GM23338 (cell line): ENCODE measurements around the gene FRMD4A. TPM values are rescaled to one million over a fixed set of nuclear protein-coding genes. Genes with fewer than 3 reads are reported as not detected.

ENCODE experiments used
- ATAC-seq: fragments of 200-7000 bp; cut with Tn5 transposase; 3 replicates; pipeline ENCODE4 v1.9.1; 2020
- DNase-seq: peaks from one replicate; pipeline ENCODE4 v3.0.0-alpha.2; 2015; ENCODE audit warnings: low spot score
- H2AFZ ChIP-seq: fragments of 200-600 bp; sonication (generic); 2 replicates; pipeline ENCODE4 v1.8.0; 2016; ENCODE audit warnings: antibody characterized with exemption, mild to moderate bottlenecking, moderate library complexity
- H3F3A ChIP-seq: fragments of 200-600 bp; sonication (generic); replicated peaks from 2 replicates; pipeline ENCODE4 v1.8.0; 2017; ENCODE audit warnings: antibody characterized with exemption, mixed run types, low read depth
- H3K27ac ChIP-seq: fragments of 200-600 bp; sonication (generic); 2 replicates; pipeline ENCODE4 v1.6.1; 2016; ENCODE audit warnings: low read depth
- H3K27me3 ChIP-seq: fragments of 200-600 bp; sonication (generic); 2 replicates; pipeline ENCODE4 v1.8.0; 2016; ENCODE audit warnings: mild to moderate bottlenecking, mixed run types, moderate library complexity; ENCODE audit not compliant: insufficient read depth
- H3K36me3 ChIP-seq: fragments of 200-600 bp; sonication (generic); 2 replicates; pipeline ENCODE4 v1.8.0; 2016; ENCODE audit warnings: mild to moderate bottlenecking; ENCODE audit not compliant: insufficient read depth
- H3K4me1 ChIP-seq: fragments of 200-600 bp; sonication (generic); 2 replicates; pipeline ENCODE4 v1.8.0; 2016; ENCODE audit warnings: mild to moderate bottlenecking, moderate library complexity; ENCODE audit not compliant: insufficient read depth
- H3K4me2 ChIP-seq: fragments of 200-600 bp; sonication (generic); 2 replicates; pipeline ENCODE4 v1.7.1; 2017; ENCODE audit warnings: mixed run types
- H3K4me3 ChIP-seq: fragments of 200-600 bp; sonication (generic); 2 replicates; pipeline ENCODE4 v1.6.1; 2016; ENCODE audit warnings: mixed run types
- H3K79me2 ChIP-seq: fragments of 200-600 bp; sonication (generic); replicated peaks from 2 replicates; pipeline ENCODE4 v1.8.0; 2017; ENCODE audit warnings: mild to moderate bottlenecking; ENCODE audit not compliant: insufficient read depth
- H3K9me2 ChIP-seq: fragments of 200-600 bp; sonication (generic); 2 replicates; pipeline ENCODE4 v1.8.0; 2017; ENCODE audit not compliant: insufficient read depth
- H4K20me1 ChIP-seq: fragments of 200-600 bp; sonication (generic); replicated peaks from 2 replicates; pipeline ENCODE4 v1.8.0; 2017; ENCODE audit warnings: mild to moderate bottlenecking; ENCODE audit not compliant: insufficient read depth
- H3K27ac Mint-ChIP-seq: 2 replicates; pipeline ENCODE4 v1.8.0; 2020; ENCODE audit warnings: inconsistent platforms, mild to moderate bottlenecking, moderate library complexity, mixed read lengths
- H3K27me3 Mint-ChIP-seq: 3 replicates; pipeline ENCODE4 v1.8.0; 2022; ENCODE audit warnings: low read depth, mild to moderate bottlenecking, moderate library complexity, mixed read lengths, inconsistent platforms; ENCODE audit not compliant: insufficient read depth, poor library complexity
- H3K36me3 Mint-ChIP-seq: 3 replicates; pipeline ENCODE4 v1.8.0; 2021; ENCODE audit warnings: low read depth, mild to moderate bottlenecking, inconsistent platforms, moderate library complexity, mixed read lengths
- H3K4me1 Mint-ChIP-seq: 3 replicates; pipeline ENCODE4 v1.8.0; 2020; ENCODE audit warnings: mild to moderate bottlenecking, inconsistent platforms, mixed read lengths
- H3K4me3 Mint-ChIP-seq: 3 replicates; pipeline ENCODE4 v1.8.0; 2021; ENCODE audit warnings: moderate library complexity, mild to moderate bottlenecking, inconsistent platforms, mixed read lengths
- H3K9me3 Mint-ChIP-seq: 3 replicates; pipeline ENCODE4 v1.8.0; 2020; ENCODE audit warnings: moderate library complexity, mild to moderate bottlenecking, inconsistent platforms, mixed read lengths
- CREB1 ChIP-seq: fragments of 250-450 bp; sonication (Bioruptor Pico); IDR thresholded peaks from 2 replicates; pipeline ENCODE4 v1.5.0; 2020; ENCODE audit warnings: low read depth, mild to moderate bottlenecking, moderate library complexity
- EZH2 ChIP-seq: fragments of 200-600 bp; sonication (generic); IDR thresholded peaks from one replicate; pipeline ENCODE4 v1.8.0; 2017; ENCODE audit warnings: antibody characterized with exemption, mild to moderate bottlenecking, low read depth; ENCODE audit not compliant: unreplicated experiment
- EZH2phosphoT487 ChIP-seq: fragments of 200-600 bp; sonication (generic); IDR thresholded peaks from one replicate; pipeline ENCODE4 v1.8.1; 2018; ENCODE audit warnings: antibody characterized with exemption; ENCODE audit not compliant: unreplicated experiment
- JUNB ChIP-seq: IDR thresholded peaks from one replicate; pipeline ENCODE4 v1.6.1; 2016; ENCODE audit warnings: antibody characterized with exemption; ENCODE audit not compliant: unreplicated experiment
- NANOG ChIP-seq: IDR thresholded peaks from 2 replicates; pipeline ENCODE4 v1.6.1; 2016; ENCODE audit warnings: antibody characterized with exemption, borderline replicate concordance
- POLR2AphosphoS5 ChIP-seq: IDR thresholded peaks from 2 replicates; pipeline ENCODE4 v1.6.1; 2016; ENCODE audit warnings: antibody characterized with exemption, low read depth
- STAT1 ChIP-seq: IDR thresholded peaks from one replicate; pipeline ENCODE4 v1.6.1; 2016; ENCODE audit warnings: antibody characterized with exemption; ENCODE audit not compliant: unreplicated experiment
- ZNF114 ChIP-seq: fragments of 250-450 bp; sonication (Bioruptor Pico); IDR thresholded peaks from 2 replicates; pipeline ENCODE4 v1.5.0; 2020; ENCODE audit warnings: mild to moderate bottlenecking, moderate library complexity
- ZNF331 ChIP-seq: fragments of 250-450 bp; sonication (Bioruptor Pico); IDR thresholded peaks from 2 replicates; pipeline ENCODE4 v1.5.0; 2020; ENCODE audit warnings: low read depth, mild to moderate bottlenecking, moderate library complexity
- polyA plus RNA-seq: library from polyadenylated mRNA; unstranded; fragments of >200 nt; fragmentation: Nextera tagmentation; extraction: Ambion mirVana; gene quantifications from 2 replicates; pipeline ENCODE4 v1.2.1, GENCODE V29; 2016
- total RNA-seq: library from RNA; depleted of rRNA; stranded (reverse); fragments of >200 nt; shearing (Covaris generic); gene quantifications from 2 replicates; pipeline ENCODE4 v1.2.3, GENCODE V29; 2014
- TF ChIP-seq, protein P1 (sequence below): IDR thresholded peaks from one replicate; pipeline ENCODE4 v1.6.1; 2018; ENCODE audit warnings: antibody characterized with exemption; ENCODE audit not compliant: unreplicated experiment
- TF ChIP-seq, protein P2 (sequence below), 2 experiments: fragments of 200-600 bp in 1 of 2; sonication (generic) in 1 of 2; conservative IDR thresholded peaks; 2 replicates each; pipeline versions ENCODE4 v1.5.1 to v1.6.1; 2016 to 2017; ENCODE audit warnings: antibody characterized with exemption in 2 of 2, low read depth in 2 of 2, mild to moderate bottlenecking in 2 of 2, moderate library complexity in 1 of 2
- TF ChIP-seq, protein P3 (sequence below): IDR thresholded peaks from 2 replicates; pipeline ENCODE4 v1.6.1; 2016; ENCODE audit warnings: antibody characterized with exemption
- TF ChIP-seq, protein P4 (sequence below): fragments of 250-450 bp; sonication (Bioruptor Pico); IDR thresholded peaks from 2 replicates; pipeline ENCODE4 v1.5.0; 2020; ENCODE audit warnings: mild to moderate bottlenecking, moderate library complexity

The FRMD4A gene
- total and polyA plus RNA-seq, 2 experiments from 2014 or later: 14.0 to 20.1 TPM

DNA sequence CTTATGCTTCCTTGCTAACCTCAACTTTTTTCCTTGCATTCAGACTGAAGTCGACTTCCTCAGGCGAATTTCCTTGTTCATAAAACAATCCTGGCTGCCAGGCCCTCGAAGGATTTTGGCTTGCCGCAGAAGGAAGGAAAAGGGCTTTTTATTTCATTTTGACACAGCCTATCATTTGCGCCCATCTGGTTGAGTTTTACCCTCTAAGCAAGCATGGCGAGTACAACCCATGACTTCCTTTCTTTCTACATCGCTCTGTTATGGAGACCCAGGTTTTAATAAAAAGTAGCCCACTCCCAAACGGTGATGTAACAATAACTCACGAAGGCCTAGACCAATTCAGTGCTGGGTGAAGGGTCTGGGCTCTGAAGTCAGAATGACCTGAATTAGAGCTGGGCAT lies 634.7 kb downstream of the FRMD4A start:
- no peak for TF ChIP-seq CREB1
- TF ChIP-seq, protein P1, sequence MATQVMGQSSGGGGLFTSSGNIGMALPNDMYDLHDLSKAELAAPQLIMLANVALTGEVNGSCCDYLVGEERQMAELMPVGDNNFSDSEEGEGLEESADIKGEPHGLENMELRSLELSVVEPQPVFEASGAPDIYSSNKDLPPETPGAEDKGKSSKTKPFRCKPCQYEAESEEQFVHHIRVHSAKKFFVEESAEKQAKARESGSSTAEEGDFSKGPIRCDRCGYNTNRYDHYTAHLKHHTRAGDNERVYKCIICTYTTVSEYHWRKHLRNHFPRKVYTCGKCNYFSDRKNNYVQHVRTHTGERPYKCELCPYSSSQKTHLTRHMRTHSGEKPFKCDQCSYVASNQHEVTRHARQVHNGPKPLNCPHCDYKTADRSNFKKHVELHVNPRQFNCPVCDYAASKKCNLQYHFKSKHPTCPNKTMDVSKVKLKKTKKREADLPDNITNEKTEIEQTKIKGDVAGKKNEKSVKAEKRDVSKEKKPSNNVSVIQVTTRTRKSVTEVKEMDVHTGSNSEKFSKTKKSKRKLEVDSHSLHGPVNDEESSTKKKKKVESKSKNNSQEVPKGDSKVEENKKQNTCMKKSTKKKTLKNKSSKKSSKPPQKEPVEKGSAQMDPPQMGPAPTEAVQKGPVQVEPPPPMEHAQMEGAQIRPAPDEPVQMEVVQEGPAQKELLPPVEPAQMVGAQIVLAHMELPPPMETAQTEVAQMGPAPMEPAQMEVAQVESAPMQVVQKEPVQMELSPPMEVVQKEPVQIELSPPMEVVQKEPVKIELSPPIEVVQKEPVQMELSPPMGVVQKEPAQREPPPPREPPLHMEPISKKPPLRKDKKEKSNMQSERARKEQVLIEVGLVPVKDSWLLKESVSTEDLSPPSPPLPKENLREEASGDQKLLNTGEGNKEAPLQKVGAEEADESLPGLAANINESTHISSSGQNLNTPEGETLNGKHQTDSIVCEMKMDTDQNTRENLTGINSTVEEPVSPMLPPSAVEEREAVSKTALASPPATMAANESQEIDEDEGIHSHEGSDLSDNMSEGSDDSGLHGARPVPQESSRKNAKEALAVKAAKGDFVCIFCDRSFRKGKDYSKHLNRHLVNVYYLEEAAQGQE: no peak
- TF ChIP-seq, protein P2, sequence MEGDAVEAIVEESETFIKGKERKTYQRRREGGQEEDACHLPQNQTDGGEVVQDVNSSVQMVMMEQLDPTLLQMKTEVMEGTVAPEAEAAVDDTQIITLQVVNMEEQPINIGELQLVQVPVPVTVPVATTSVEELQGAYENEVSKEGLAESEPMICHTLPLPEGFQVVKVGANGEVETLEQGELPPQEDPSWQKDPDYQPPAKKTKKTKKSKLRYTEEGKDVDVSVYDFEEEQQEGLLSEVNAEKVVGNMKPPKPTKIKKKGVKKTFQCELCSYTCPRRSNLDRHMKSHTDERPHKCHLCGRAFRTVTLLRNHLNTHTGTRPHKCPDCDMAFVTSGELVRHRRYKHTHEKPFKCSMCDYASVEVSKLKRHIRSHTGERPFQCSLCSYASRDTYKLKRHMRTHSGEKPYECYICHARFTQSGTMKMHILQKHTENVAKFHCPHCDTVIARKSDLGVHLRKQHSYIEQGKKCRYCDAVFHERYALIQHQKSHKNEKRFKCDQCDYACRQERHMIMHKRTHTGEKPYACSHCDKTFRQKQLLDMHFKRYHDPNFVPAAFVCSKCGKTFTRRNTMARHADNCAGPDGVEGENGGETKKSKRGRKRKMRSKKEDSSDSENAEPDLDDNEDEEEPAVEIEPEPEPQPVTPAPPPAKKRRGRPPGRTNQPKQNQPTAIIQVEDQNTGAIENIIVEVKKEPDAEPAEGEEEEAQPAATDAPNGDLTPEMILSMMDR (conservative IDR thresholded peaks at IDR 0.05; ENCODE audit: low read depth in 2 of 2): no peak
- no peak for TF ChIP-seq JUNB
- TF ChIP-seq ZNF331 (CRISPR knock-in tag): no peak
- TF ChIP-seq EZH2phosphoT487: no peak
- no peak for TF ChIP-seq EZH2
- TF ChIP-seq POLR2AphosphoS5: no peak
- no peak for TF ChIP-seq NANOG
- TF ChIP-seq, protein P3, sequence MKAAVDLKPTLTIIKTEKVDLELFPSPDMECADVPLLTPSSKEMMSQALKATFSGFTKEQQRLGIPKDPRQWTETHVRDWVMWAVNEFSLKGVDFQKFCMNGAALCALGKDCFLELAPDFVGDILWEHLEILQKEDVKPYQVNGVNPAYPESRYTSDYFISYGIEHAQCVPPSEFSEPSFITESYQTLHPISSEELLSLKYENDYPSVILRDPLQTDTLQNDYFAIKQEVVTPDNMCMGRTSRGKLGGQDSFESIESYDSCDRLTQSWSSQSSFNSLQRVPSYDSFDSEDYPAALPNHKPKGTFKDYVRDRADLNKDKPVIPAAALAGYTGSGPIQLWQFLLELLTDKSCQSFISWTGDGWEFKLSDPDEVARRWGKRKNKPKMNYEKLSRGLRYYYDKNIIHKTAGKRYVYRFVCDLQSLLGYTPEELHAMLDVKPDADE: no peak
- TF ChIP-seq ZNF114 (CRISPR knock-in tag): no peak
- TF ChIP-seq, protein P4, sequence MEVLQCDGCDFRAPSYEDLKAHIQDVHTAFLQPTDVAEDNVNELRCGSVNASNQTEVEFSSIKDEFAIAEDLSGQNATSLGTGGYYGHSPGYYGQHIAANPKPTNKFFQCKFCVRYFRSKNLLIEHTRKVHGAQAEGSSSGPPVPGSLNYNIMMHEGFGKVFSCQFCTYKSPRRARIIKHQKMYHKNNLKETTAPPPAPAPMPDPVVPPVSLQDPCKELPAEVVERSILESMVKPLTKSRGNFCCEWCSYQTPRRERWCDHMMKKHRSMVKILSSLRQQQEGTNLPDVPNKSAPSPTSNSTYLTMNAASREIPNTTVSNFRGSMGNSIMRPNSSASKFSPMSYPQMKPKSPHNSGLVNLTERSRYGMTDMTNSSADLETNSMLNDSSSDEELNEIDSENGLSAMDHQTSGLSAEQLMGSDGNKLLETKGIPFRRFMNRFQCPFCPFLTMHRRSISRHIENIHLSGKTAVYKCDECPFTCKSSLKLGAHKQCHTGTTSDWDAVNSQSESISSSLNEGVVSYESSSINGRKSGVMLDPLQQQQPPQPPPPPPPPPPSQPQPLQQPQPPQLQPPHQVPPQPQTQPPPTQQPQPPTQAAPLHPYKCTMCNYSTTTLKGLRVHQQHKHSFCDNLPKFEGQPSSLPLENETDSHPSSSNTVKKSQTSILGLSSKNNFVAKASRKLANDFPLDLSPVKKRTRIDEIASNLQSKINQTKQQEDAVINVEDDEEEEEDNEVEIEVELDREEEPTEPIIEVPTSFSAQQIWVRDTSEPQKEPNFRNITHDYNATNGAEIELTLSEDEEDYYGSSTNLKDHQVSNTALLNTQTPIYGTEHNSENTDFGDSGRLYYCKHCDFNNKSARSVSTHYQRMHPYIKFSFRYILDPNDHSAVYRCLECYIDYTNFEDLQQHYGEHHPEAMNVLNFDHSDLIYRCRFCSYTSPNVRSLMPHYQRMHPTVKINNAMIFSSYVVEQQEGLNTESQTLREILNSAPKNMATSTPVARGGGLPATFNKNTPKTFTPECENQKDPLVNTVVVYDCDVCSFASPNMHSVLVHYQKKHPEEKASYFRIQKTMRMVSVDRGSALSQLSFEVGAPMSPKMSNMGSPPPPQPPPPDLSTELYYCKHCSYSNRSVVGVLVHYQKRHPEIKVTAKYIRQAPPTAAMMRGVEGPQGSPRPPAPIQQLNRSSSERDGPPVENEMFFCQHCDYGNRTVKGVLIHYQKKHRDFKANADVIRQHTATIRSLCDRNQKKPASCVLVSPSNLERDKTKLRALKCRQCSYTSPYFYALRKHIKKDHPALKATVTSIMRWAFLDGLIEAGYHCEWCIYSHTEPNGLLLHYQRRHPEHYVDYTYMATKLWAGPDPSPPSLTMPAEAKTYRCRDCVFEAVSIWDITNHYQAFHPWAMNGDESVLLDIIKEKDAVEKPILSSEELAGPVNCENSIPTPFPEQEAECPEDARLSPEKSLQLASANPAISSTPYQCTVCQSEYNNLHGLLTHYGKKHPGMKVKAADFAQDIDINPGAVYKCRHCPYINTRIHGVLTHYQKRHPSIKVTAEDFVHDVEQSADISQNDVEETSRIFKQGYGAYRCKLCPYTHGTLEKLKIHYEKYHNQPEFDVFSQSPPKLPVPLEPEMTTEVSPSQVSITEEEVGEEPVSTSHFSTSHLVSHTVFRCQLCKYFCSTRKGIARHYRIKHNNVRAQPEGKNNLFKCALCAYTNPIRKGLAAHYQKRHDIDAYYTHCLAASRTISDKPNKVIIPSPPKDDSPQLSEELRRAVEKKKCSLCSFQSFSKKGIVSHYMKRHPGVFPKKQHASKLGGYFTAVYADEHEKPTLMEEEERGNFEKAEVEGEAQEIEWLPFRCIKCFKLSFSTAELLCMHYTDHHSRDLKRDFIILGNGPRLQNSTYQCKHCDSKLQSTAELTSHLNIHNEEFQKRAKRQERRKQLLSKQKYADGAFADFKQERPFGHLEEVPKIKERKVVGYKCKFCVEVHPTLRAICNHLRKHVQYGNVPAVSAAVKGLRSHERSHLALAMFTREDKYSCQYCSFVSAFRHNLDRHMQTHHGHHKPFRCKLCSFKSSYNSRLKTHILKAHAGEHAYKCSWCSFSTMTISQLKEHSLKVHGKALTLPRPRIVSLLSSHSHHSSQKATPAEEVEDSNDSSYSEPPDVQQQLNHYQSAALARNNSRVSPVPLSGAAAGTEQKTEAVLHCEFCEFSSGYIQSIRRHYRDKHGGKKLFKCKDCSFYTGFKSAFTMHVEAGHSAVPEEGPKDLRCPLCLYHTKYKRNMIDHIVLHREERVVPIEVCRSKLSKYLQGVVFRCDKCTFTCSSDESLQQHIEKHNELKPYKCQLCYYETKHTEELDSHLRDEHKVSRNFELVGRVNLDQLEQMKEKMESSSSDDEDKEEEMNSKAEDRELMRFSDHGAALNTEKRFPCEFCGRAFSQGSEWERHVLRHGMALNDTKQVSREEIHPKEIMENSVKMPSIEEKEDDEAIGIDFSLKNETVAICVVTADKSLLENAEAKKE (CRISPR knock-in tag): no peak
- no peak for TF ChIP-seq STAT1
- Mint-ChIP-seq H3K27ac (no peak overlapping the region), H3K9me3 (no peaks in the 10 kb centered on the region)

More for the DNA sequence above, 634.7 kb downstream of the FRMD4A start:
- H3K27ac ChIP-seq: no peak overlapping the region
- Mint-ChIP-seq H3K27me3 (peaks cover 2% of the 10 kb centered on the region), H3K36me3 (peaks cover 79% of the 10 kb centered on the region), H3K4me3 (no peak overlapping the region), H3K4me1 (peaks cover 6% of the 10 kb centered on the region; the same call in 2 of the 3 replicates)
- no peaks in the 10 kb centered on the region for H3F3A ChIP-seq
- no peaks in the 10 kb centered on the region for H4K20me1 ChIP-seq
- no peak overlapping the region for H3K4me2 ChIP-seq
- ATAC-seq (no peak), DNase-seq (no peak)
- no peak overlapping the region for H2AFZ ChIP-seq
- H3K4me1 ChIP-seq: peaks cover 7% of the 10 kb centered on the region; the same call in 1 of the 2 replicates
- H3K27me3 ChIP-seq: no peaks in the 10 kb centered on the region
- no peaks in the 10 kb centered on the region for H3K79me2 ChIP-seq
- no peaks in the 10 kb centered on the region for H3K36me3 ChIP-seq
- no peak overlapping the region for H3K4me3 ChIP-seq
- H3K9me2 ChIP-seq: no peaks in the 10 kb centered on the region
